IPS-15b (cell line): ENCODE results near the gene ZIC1.

Experiments used
- H3K27me3 ChIP-seq: one replicate; pipeline ENCODE4 v1.6.1; 2013; ENCODE audit warnings: low read length; ENCODE audit not compliant: control insufficient read depth, insufficient read depth
- H3K36me3 ChIP-seq: one replicate; pipeline ENCODE4 v1.6.1; 2013; ENCODE audit warnings: low read length; ENCODE audit not compliant: control insufficient read depth, insufficient read depth
- H3K4me1 ChIP-seq: one replicate; pipeline ENCODE4 v1.6.1; 2013; ENCODE audit warnings: mild to moderate bottlenecking, low read length; ENCODE audit not compliant: control insufficient read depth, insufficient read depth
- H3K4me3 ChIP-seq: one replicate; pipeline ENCODE4 v1.5.1; 2013; ENCODE audit warnings: low read depth, low read length
- H3K9ac ChIP-seq: one replicate; pipeline ENCODE4 v1.6.1; 2013; ENCODE audit warnings: low read depth, mild to moderate bottlenecking, low read length
- H3K9me3 ChIP-seq: one replicate; pipeline ENCODE4 v1.6.1; 2013; ENCODE audit warnings: mild to moderate bottlenecking, low read length; ENCODE audit not compliant: control insufficient read depth, insufficient read depth

ZIC1 gene

DNA sequence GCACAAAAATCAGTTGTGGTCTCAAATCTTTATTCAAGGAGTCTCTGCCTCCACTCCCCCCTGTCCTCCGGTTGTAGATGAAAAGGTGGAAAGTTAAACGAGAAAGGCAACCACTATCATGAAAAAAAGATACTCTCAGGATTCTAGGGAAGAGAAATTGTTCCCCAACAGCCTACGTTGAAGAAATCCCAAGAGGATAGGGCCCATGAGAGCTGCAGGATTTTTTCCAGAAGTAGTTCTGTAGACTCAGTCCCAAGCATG, 14.3 kb downstream of the ZIC1 start:
- peaks cover 87% of the 10 kb centered on the region for H3K27me3 ChIP-seq
- H3K36me3 ChIP-seq: no peaks in the 10 kb centered on the region
- peaks cover 4% of the 10 kb centered on the region for H3K4me1 ChIP-seq
- H3K4me3 ChIP-seq: peak overlapping the region; percentile 45
- H3K9me3 ChIP-seq: no peaks in the 10 kb centered on the region
- no peak overlapping the region for H3K9ac ChIP-seq

- H3K27me3 ChIP-seq: peaks cover 84% of the 10 kb centered on the region
- no peaks in the 10 kb centered on the region for H3K9me3 ChIP-seq
- peaks cover 4% of the 10 kb centered on the region for H3K4me1 ChIP-seq
- H3K36me3 ChIP-seq: no peaks in the 10 kb centered on the region
- no peak overlapping the region for H3K9ac ChIP-seq
- peak overlapping the region; percentile 45 for H3K4me3 ChIP-seq
Observed at GRCh38 chr3:147423798-147424580, 14.8 kb downstream of the ZIC1 start.

DNA sequence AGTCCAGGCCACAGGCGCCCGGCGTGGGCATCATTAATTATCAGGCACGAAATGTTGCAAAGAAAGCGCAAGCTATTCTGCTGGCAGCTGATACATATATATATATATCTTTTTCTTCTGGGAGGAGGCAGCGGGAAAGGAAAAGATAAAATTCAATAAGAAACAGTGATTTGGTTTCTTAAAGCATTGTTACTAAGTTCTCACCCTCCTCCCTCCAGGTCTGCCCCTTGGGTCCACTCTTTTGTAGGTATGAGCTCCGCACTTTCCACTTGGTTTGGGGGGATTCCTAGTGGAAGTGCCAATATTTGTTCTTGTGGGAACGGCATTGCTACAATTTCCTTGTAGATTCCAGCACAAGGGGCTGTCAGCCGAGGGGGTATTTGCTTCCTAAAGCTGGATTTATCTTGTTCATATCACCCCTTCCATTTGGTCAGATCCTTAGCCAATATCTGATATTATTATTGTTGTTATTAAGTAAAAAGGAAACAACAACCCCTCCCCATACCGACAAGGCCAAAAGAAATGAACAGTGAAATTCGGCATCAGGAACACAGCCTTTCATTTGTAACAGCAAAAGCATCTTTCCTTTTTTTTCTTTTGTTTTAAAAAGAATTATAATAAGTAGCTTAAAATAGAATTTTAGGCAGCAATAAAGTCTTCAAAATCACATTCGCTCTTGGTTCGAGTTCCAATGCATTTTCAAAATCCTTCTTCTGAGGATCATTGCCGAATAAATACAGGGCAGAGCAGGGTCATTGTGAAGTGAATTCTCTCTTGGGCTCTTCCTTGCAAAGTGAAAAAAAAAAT, 15.6 kb downstream of the ZIC1 start:
- Histone ChIP-seq H3K4me1 (peaks cover 2% of the 10 kb centered on the region), H3K27me3 (peaks cover 77% of the 10 kb centered on the region), H3K4me3 (peak overlapping the region; percentile 45), H3K36me3 (no peaks in the 10 kb centered on the region), H3K9me3 (no peaks in the 10 kb centered on the region), H3K9ac (no peak overlapping the region)

- Histone ChIP-seq H3K4me3 (no peak overlapping the region), H3K4me1 (no peaks in the 10 kb centered on the region), H3K9ac (no peak overlapping the region), H3K36me3 (no peaks in the 10 kb centered on the region), H3K9me3 (no peaks in the 10 kb centered on the region), H3K27me3 (peaks cover 71% of the 10 kb centered on the region)
Observed at GRCh38 chr3:147425388-147425850, 16.3 kb downstream of the ZIC1 start.

GRCh38 chr3:147426931-147427330, 17.8 kb downstream of the ZIC1 start:
- Histone ChIP-seq H3K4me3 (no peak overlapping the region), H3K27me3 (peaks cover 55% of the 10 kb centered on the region), H3K9ac (no peak overlapping the region), H3K36me3 (no peaks in the 10 kb centered on the region), H3K9me3 (no peaks in the 10 kb centered on the region), H3K4me1 (no peaks in the 10 kb centered on the region)

GRCh38 chr3:147427746-147428145, 18.6 kb downstream of the ZIC1 start:
- H3K27me3 ChIP-seq: peaks cover 47% of the 10 kb centered on the region

DNA sequence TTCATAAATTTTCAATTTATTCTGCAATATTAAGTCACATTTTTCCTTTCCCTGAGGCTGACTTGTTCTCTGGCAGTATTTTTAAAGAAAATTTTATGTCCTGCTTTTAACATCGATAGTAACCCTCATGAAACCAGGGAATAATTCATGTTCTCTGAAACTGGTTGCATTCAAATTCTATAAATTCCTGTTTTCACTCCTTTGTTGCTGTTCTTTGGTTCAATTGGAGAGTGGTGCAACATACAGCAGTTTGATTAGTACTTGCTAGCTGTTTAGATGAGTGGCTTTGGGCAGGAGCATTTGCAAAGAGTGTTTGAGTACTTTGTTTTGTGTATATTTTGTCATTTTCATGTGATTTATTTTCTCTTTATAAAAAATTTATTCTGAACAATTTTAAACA, 19.2 kb downstream of the ZIC1 start:
- H3K4me1 ChIP-seq: no peaks in the 10 kb centered on the region
- H3K9me3 ChIP-seq: no peaks in the 10 kb centered on the region
- no peak overlapping the region for H3K4me3 ChIP-seq
- H3K36me3 ChIP-seq: no peaks in the 10 kb centered on the region
- H3K27me3 ChIP-seq: peaks cover 41% of the 10 kb centered on the region
- H3K9ac ChIP-seq: no peak overlapping the region

More at GRCh38 chr3:147427746-147428145, 18.6 kb downstream of the ZIC1 start:
- Histone ChIP-seq H3K9ac (no peak overlapping the region), H3K4me3 (no peak overlapping the region), H3K4me1 (no peaks in the 10 kb centered on the region), H3K36me3 (no peaks in the 10 kb centered on the region), H3K9me3 (no peaks in the 10 kb centered on the region)

DNA sequence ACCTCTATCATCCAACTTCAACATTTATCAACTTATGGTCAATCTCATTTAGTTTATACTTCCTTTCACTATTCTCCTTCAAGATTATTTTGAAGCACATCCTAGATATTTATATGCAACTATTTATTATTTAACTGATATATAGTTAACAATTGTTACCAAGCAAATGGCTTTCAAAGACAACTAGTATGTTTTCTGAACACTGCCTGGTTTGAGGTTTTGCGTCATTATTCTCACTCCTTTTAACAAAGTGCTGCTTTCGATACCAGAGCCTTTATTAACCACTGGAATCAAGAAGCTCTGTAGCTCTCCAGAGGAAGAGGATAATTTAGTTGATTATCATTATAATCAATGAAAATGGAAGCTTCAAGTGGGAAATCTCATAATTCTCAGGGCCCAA, 19.6 kb downstream of the ZIC1 start:
- Histone ChIP-seq H3K4me1 (no peaks in the 10 kb centered on the region), H3K9ac (no peak overlapping the region), H3K4me3 (no peak overlapping the region), H3K9me3 (no peaks in the 10 kb centered on the region), H3K36me3 (no peaks in the 10 kb centered on the region), H3K27me3 (peaks cover 37% of the 10 kb centered on the region)

- Histone ChIP-seq H3K27me3 (peaks cover 7% of the 10 kb centered on the region), H3K9me3 (no peaks in the 10 kb centered on the region), H3K36me3 (no peaks in the 10 kb centered on the region), H3K4me3 (no peak overlapping the region), H3K4me1 (no peaks in the 10 kb centered on the region), H3K9ac (no peak overlapping the region)
Observed at GRCh38 chr3:147431751-147432150, 22.6 kb downstream of the ZIC1 start.

GRCh38 chr3:147447224-147447623, 38.1 kb downstream of the ZIC1 start:
- Histone ChIP-seq H3K36me3 (no peaks in the 10 kb centered on the region), H3K9me3 (no peaks in the 10 kb centered on the region), H3K9ac (no peak overlapping the region), H3K4me3 (no peak overlapping the region), H3K4me1 (peaks cover 6% of the 10 kb centered on the region), H3K27me3 (no peaks in the 10 kb centered on the region)

- no peaks in the 10 kb centered on the region for H3K9me3 ChIP-seq
- no peaks in the 10 kb centered on the region for H3K27me3 ChIP-seq
- no peaks in the 10 kb centered on the region for H3K36me3 ChIP-seq
- H3K4me1 ChIP-seq: peaks cover 6% of the 10 kb centered on the region
- no peak overlapping the region for H3K9ac ChIP-seq
- H3K4me3 ChIP-seq: no peak overlapping the region
Observed at GRCh38 chr3:147449669-147450068, 40.5 kb downstream of the ZIC1 start.
